Ishikawa (cell line): ENCODE measurements around the gene AP4E1.

Source experiments
- CEBPB ChIP-seq: IDR thresholded peaks from 2 replicates; pipeline ENCODE4 v1.6.1; 2012
- CREB1 ChIP-seq: IDR thresholded peaks from 2 replicates; pipeline ENCODE4 v1.6.1; 2012; ENCODE audit warnings: low read depth
- EGR1 ChIP-seq: IDR thresholded peaks from 2 replicates; pipeline ENCODE4 v1.6.1; 2012
- EP300 ChIP-seq: IDR thresholded peaks from 2 replicates; pipeline ENCODE4 v1.6.1; 2012; ENCODE audit warnings: borderline replicate concordance
- FOXM1 ChIP-seq: IDR thresholded peaks from 2 replicates; pipeline ENCODE4 v1.6.1; 2012; ENCODE audit warnings: low read depth, borderline replicate concordance
- MAX ChIP-seq: IDR thresholded peaks from 2 replicates; pipeline ENCODE4 v1.6.1; 2012
- NFIC ChIP-seq: IDR thresholded peaks from 2 replicates; pipeline ENCODE4 v1.6.1; 2012
- RAD21 ChIP-seq: IDR thresholded peaks from 2 replicates; pipeline ENCODE4 v1.6.1; 2012; ENCODE audit warnings: low read depth
- REST ChIP-seq: IDR thresholded peaks from 2 replicates; pipeline ENCODE4 v1.6.1; 2012; ENCODE audit warnings: low read depth, mild to moderate bottlenecking
- TAF1 ChIP-seq: IDR thresholded peaks from 2 replicates; pipeline ENCODE4 v1.6.1; 2012; ENCODE audit warnings: low read depth, mild to moderate bottlenecking
- TCF12 ChIP-seq: IDR thresholded peaks from 2 replicates; pipeline ENCODE4 v1.6.1; 2012; ENCODE audit warnings: low read depth
- TEAD4 ChIP-seq: IDR thresholded peaks from 2 replicates; pipeline ENCODE4 v1.6.1; 2012
- USF1 ChIP-seq: IDR thresholded peaks from 2 replicates; pipeline ENCODE4 v1.6.1; 2012
- YY1 ChIP-seq: IDR thresholded peaks from 2 replicates; pipeline ENCODE4 v1.6.1; 2012; ENCODE audit warnings: low read depth
- ZBTB7A ChIP-seq: IDR thresholded peaks from 2 replicates; pipeline ENCODE4 v1.6.1; 2012; ENCODE audit warnings: low read depth

The AP4E1 gene

GRCh38 chr15:50940506-50940905 is 32.0 kb downstream of the AP4E1 start:
- no peak for TF ChIP-seq CREB1
- TF ChIP-seq YY1 = no peak
- no peak for TF ChIP-seq TEAD4

GRCh38 chr15:50943638-50944037 is 35.2 kb downstream of the AP4E1 start:
- no peak for TF ChIP-seq YY1
- TF ChIP-seq USF1 = no peak
- TF ChIP-seq CEBPB = no peak
- TF ChIP-seq ZBTB7A = no peak
- TF ChIP-seq CREB1 = no peak
- TF ChIP-seq FOXM1 = no peak
- TF ChIP-seq EGR1 = no peak
- no peak for TF ChIP-seq NFIC
- TF ChIP-seq RAD21 = no peak
- TF ChIP-seq MAX = no peak

- TF ChIP-seq REST = no peak
- TF ChIP-seq TAF1 = no peak
- no peak for TF ChIP-seq CREB1
- TF ChIP-seq NFIC = no peak
- TF ChIP-seq USF1 = no peak
- TF ChIP-seq TEAD4 = no peak
- no peak for TF ChIP-seq TCF12
- TF ChIP-seq RAD21 = no peak
- no peak for TF ChIP-seq EGR1
- no peak for TF ChIP-seq ZBTB7A
- no peak for TF ChIP-seq FOXM1
- TF ChIP-seq MAX = no peak
- TF ChIP-seq EP300 = no peak
- no peak for TF ChIP-seq CEBPB
- no peak for TF ChIP-seq YY1
These were observed 36.2 kb downstream of the AP4E1 start for GRCh38 chr15:50944672-50945071.

GRCh38 chr15:50945725-50946124 is 37.2 kb downstream of the AP4E1 start:
- TF ChIP-seq CEBPB = no peak
- no peak for TF ChIP-seq EP300
- no peak for TF ChIP-seq NFIC
- TF ChIP-seq USF1 = no peak
- no peak for TF ChIP-seq MAX
- no peak for TF ChIP-seq TAF1
- no peak for TF ChIP-seq FOXM1
- no peak for TF ChIP-seq CREB1
- no peak for TF ChIP-seq ZBTB7A
- no peak for TF ChIP-seq TEAD4
- TF ChIP-seq RAD21 = no peak
- no peak for TF ChIP-seq REST
- no peak for TF ChIP-seq EGR1
- TF ChIP-seq YY1 = no peak
- TF ChIP-seq TCF12 = no peak

GRCh38 chr15:50953302-50953701 is 44.8 kb downstream of the AP4E1 start:
- TF ChIP-seq REST (no peak), CEBPB (no peak), CREB1 (no peak), EGR1 (no peak), NFIC (no peak), RAD21 (no peak)
